Naive thymus-derived CD4-positive, alpha-beta T cell (primary cell): ENCODE measurements around the gene ATF3. TPM values are rescaled to one million over a fixed set of nuclear protein-coding genes. Genes with fewer than 3 reads are reported as not detected.

Experiments used
- ATAC-seq: fragments of 150-1000 bp; cut with Tn5 transposase; 2 replicates; pipeline ENCODE4 v1.10.0; 2021; ENCODE audit warnings: mild to moderate bottlenecking, moderate library complexity
- CTCF ChIA-PET: fragments of 350-600 bp; sonication (Branson Sonifier 250); formaldehyde crosslinking; loops from one replicate; lab custom pipeline; 2021; ENCODE audit warnings: antibody characterized with exemption; lab: Charles Lee
- POLR2A ChIA-PET: fragments of 350-600 bp; sonication (Branson Sonifier 250); formaldehyde crosslinking; loops from one replicate; lab custom pipeline; 2021; ENCODE audit warnings: antibody characterized with exemption, inconsistent platforms; lab: Charles Lee
- DNase-seq, 9 donors: peaks; one replicate each; pipeline versions ENCODE4 v3.0.0 to v3.0.0-alpha.2; 2020 to 2022; ENCODE audit warnings: mixed read lengths in 1 of 9
- H3K27ac ChIP-seq: one replicate; pipeline ENCODE4 v1.7.0; 2013; ENCODE audit warnings: mild to moderate bottlenecking, low read depth, low read length, moderate library complexity
- H3K27me3 ChIP-seq, 2 donors: one replicate each; pipeline ENCODE4 v1.7.0; 2013; ENCODE audit warnings: low read length in 2 of 2, mild to moderate bottlenecking in 2 of 2, moderate library complexity in 2 of 2; ENCODE audit not compliant: control insufficient read depth in 2 of 2, insufficient read depth in 2 of 2
- H3K36me3 ChIP-seq, 3 experiments: 1 replicate in 2 of 3; 2 replicates in 1 of 3; pipeline ENCODE4 v1.7.0; 2013; ENCODE audit warnings: low read length in 3 of 3, mild to moderate bottlenecking in 3 of 3, moderate library complexity in 1 of 3; ENCODE audit not compliant: insufficient read depth in 3 of 3, control insufficient read depth in 2 of 3
- H3K4me1 ChIP-seq, 2 donors: one replicate each; pipeline ENCODE4 v1.7.0; 2013; ENCODE audit warnings: low read length in 2 of 2, mild to moderate bottlenecking in 2 of 2, moderate library complexity in 1 of 2; ENCODE audit not compliant: control insufficient read depth in 2 of 2, insufficient read depth in 2 of 2
- H3K4me3 ChIP-seq: 2 replicates; pipeline ENCODE4 v1.7.0; 2013; ENCODE audit warnings: mild to moderate bottlenecking, low read length
- H3K9me3 ChIP-seq, 3 experiments: 1 replicate in 2 of 3; 2 replicates in 1 of 3; pipeline ENCODE4 v1.7.0; 2013; ENCODE audit warnings: low read length in 3 of 3; ENCODE audit not compliant: control insufficient read depth in 2 of 3
- H3K27ac Mint-ChIP-seq, 9 donors: one replicate each; pipeline ENCODE4 v1.8.0; 2020 to 2022; ENCODE audit warnings: mixed read lengths in 9 of 9, mild to moderate bottlenecking in 8 of 9, moderate library complexity in 5 of 9, inconsistent platforms in 2 of 9
- H3K27me3 Mint-ChIP-seq, 5 donors: one replicate each; pipeline ENCODE4 v1.8.0; 2021 to 2022; ENCODE audit warnings: mixed read lengths in 5 of 5, mild to moderate bottlenecking in 1 of 5
- H3K36me3 Mint-ChIP-seq, 5 donors: one replicate each; pipeline ENCODE4 v1.8.0; 2020 to 2022; ENCODE audit warnings: mixed read lengths in 5 of 5, mild to moderate bottlenecking in 3 of 5, inconsistent platforms in 1 of 5
- H3K4me1 Mint-ChIP-seq, 7 donors: one replicate each; pipeline ENCODE4 v1.8.0; 2020 to 2022; ENCODE audit warnings: mixed read lengths in 7 of 7, mild to moderate bottlenecking in 3 of 7, inconsistent platforms in 1 of 7
- H3K4me3 Mint-ChIP-seq, 10 donors: one replicate each; pipeline ENCODE4 v1.8.0; 2020 to 2022; ENCODE audit warnings: mild to moderate bottlenecking in 10 of 10, mixed read lengths in 10 of 10, moderate library complexity in 6 of 10, inconsistent platforms in 2 of 10
- H3K9me3 Mint-ChIP-seq, 11 donors: one replicate each; pipeline ENCODE4 v1.8.0; 2020 to 2022; ENCODE audit warnings: mixed read lengths in 11 of 11, mild to moderate bottlenecking in 4 of 11, inconsistent platforms in 1 of 11, moderate library complexity in 1 of 11
- intact Hi-C, 2 donors: fragments of 100-400 bp; cut with micrococcal nuclease; formaldehyde crosslinking; loops; one replicate each; pipeline ENCODE4 v1.15.1; 2023
- polyA plus RNA-seq, 2 donors: library from polyadenylated mRNA; unstranded; fragments of 300-500 nt; fragmentation: Illumina TruSeq; gene quantifications; one replicate each; pipeline ENCODE4 v1.2.3, GENCODE V29; 2021
- total RNA-seq, 6 experiments: library from RNA in 5 of 6; stranded (reverse) in 5 of 6; gene quantifications; 1 replicate in 5 of 6; 2 replicates in 1 of 6; pipeline ENCODE4 v1.2.3 and lab custom pipeline; 2021 to 2026

ATF3 gene
- total and polyA plus RNA-seq, 7 experiments from 2014 or later, result 0.57 to 83.4 (median 12.5) TPM; not detected in 2

DNA sequence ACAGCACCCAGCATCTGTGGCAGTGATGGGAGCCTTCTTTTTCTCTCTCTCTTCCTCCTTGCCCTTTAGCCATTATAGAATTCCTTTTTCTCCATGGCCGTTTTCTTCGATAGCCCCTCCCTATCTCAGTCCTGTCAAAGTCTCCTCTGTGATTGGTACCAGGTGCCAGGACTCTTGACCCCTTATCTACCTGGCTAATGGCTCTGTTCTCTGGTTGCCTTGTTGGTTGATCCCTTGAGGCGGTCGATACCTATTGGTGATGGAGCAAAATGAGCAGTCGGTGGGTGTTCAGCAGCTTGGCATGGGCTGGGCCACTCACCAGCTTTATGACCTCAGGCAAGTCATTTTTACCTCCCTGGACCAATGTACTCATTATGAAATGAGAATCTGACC is 2.0 kb downstream of the ATF3 start:
- DNase-seq (no peak), ATAC-seq (no peak)
- Mint-ChIP-seq H3K27me3 (peaks cover 26 to 47% (median 40%) of the 10 kb centered on the region in 5 donors), H3K36me3 (peaks cover 0 to 16% (median 0%) of the 10 kb centered on the region in 5 donors), H3K27ac (peak overlapping the region in 2 of 9 donors; percentile 36 to 63), H3K4me1 (peaks cover 17 to 62% (median 21%) of the 10 kb centered on the region in 7 donors), H3K9me3 (peaks cover 0 to 2% (median 0%) of the 10 kb centered on the region in 11 donors), H3K4me3 (peak overlapping the region in 9 of 10 donors; percentile 8 to 98 (median 90))
- intact Hi-C loops, result loop anchor here in 1 of 2 donors (5.0 kb wide), 1 partner anchor 247 kb away; the partner anchor contains the start of gene FLVCR1
- H3K4me1 ChIP-seq, result peaks cover 17 to 23% of the 10 kb centered on the region in 2 donors
- no peak overlapping the region for H3K4me3 ChIP-seq
- no peaks in the 10 kb centered on the region for H3K36me3 ChIP-seq
- H3K27ac ChIP-seq, result no peak overlapping the region
- POLR2A ChIA-PET, result no interaction called here
- H3K9me3 ChIP-seq, result no peaks in the 10 kb centered on the region
- peaks cover 17 to 26% of the 10 kb centered on the region in 2 donors for H3K27me3 ChIP-seq
- CTCF ChIA-PET, result no interaction called here

DNA sequence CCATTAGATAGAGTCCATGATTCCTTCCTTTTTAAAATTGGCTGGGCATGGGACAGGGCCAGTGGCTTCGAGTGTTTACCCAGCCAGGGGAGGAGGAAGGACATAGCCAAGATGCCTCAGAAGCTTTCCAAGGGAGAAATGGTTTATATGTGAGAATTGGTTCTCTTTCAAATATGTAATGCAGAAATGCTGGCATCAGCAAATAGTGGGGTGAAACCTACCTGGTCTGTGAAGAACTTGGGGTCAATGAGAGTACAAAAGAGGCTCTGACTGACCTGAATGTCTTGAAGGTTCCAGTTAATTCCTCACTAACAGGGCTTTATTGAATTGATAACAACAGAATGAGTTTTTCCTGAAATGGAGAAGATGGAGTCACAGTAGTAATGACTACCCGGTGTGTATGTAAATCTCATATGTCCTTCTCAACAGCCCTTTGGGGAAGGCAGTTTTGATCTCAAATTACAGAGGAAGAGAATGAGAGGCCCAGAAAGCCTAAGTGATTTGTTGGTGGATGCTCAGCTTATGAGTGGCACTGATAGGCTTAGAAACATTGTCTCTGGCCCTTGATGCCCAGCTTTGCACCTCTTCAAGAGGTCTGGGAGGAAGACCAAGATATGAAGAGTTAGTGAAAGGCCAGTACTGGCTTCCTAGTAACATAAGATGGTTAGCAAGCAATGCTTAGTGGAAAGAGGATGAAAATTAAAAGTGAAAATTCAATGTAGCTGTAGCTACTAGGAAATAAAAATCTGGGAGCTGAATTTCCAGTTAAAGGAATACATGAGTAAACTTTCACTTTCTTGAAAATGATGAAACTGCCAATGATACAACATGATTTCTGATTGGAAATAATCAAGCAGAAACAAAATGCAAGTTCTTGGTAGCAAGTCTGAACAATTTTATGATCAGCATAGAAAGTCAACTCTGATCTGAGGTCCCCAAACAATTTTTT is 2.7 kb downstream of the ATF3 start:
- Mint-ChIP-seq H3K27ac (peak overlapping the region in 2 of 9 donors; percentile 36 to 63), H3K36me3 (peaks cover 0 to 22% (median 0%) of the 10 kb centered on the region in 5 donors), H3K4me1 (peaks cover 17 to 55% (median 21%) of the 10 kb centered on the region in 7 donors), H3K4me3 (peak overlapping the region in 8 of 10 donors; percentile 8 to 98 (median 82)), H3K9me3 (peaks cover 0 to 2% (median 0%) of the 10 kb centered on the region in 11 donors), H3K27me3 (peaks cover 19 to 40% (median 33%) of the 10 kb centered on the region in 5 donors)
- Histone ChIP-seq H3K4me1 (peaks cover 17 to 23% of the 10 kb centered on the region in 2 donors), H3K36me3 (no peaks in the 10 kb centered on the region), H3K27ac (no peak overlapping the region), H3K4me3 (no peak overlapping the region), H3K9me3 (no peaks in the 10 kb centered on the region), H3K27me3 (peaks cover 14 to 23% of the 10 kb centered on the region in 2 donors)
- intact Hi-C loops, result loop anchor here in 1 of 2 donors (1.0 to 5.0 kb wide), 2 partner anchors 134 to 246 kb away; partner anchors contain the start of gene FLVCR1
- DNase-seq (no peak), ATAC-seq (no peak)
- CTCF ChIA-PET, result no interaction called here
- POLR2A ChIA-PET, result interaction anchor here (0.6 to 0.9 kb wide), 2 partner anchors 53 to 1007 kb away, joined by 3 to 4 read pairs; no protein-coding TSS in a partner anchor

DNA sequence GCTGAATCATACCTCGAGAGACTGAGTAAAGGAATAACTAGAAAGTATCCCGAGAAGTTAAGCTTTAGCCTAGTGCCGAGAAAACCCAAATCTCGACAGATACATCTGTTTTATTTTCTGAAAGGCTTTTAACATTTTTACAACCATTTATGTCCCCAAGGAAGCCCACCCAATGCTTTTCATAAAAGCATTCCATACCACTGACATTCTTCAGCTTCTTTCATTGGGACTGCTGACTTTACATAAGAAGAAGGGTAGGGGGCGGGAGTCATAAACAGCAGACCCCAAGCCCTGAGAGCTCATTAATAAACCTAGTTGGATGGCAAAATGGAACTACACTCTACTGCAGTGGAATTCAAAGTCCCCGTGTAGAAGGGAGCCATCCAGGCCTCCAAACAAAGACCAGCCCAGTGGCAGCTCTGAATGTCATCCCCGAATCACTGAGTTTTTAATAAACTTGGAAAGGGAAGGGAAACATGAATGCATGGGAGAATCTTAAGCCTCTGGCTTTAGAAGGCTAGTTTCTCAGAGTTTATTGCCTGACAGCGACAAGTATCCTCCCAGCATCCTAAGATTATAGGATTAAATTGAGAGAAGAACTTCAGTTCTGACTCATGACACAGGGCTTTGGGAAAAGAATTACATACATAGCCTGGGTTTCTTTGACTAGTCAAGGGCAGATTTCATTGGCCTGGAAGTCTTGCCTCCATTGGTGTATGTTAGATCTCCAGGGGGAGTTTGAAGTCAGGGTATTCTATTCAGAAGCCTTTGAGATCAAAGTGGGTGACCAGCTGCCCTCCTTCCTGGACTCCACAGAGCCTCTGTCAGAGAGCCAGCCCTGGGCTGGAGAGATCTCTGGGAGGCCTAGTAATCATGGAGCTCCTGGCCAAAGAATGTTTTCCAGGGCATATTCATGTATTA is 3.7 kb downstream of the ATF3 start:
- Histone ChIP-seq H3K27me3 (peaks cover 4 to 15% of the 10 kb centered on the region in 2 donors), H3K4me3 (no peak overlapping the region), H3K27ac (no peak overlapping the region), H3K9me3 (no peaks in the 10 kb centered on the region), H3K4me1 (peaks cover 14% of the 10 kb centered on the region in 2 donors), H3K36me3 (no peaks in the 10 kb centered on the region)
- H3K4me3 Mint-ChIP-seq, result no peak overlapping the region
- H3K4me1 Mint-ChIP-seq, result peaks cover 10 to 48% (median 13%) of the 10 kb centered on the region in 7 donors
- H3K36me3 Mint-ChIP-seq, result peaks cover 0 to 26% (median 0%) of the 10 kb centered on the region in 5 donors
- ChIA-PET CTCF (no interaction called here), POLR2A (interaction anchor here (0.9 kb wide), 1 partner anchor 54 kb away, joined by 3 read pairs; no protein-coding TSS in a partner anchor)
- intact Hi-C loops, result loop anchor here in 1 of 2 donors (5.0 kb wide), 1 partner anchor 245 kb away; the partner anchor contains the start of gene FLVCR1
- H3K27ac Mint-ChIP-seq, result no peak overlapping the region
- H3K9me3 Mint-ChIP-seq, result peaks cover 0 to 2% (median 0%) of the 10 kb centered on the region in 11 donors
- peaks cover 10 to 31% (median 25%) of the 10 kb centered on the region in 5 donors for H3K27me3 Mint-ChIP-seq
- no peak for DNase-seq
- ATAC-seq, result no peak

DNA sequence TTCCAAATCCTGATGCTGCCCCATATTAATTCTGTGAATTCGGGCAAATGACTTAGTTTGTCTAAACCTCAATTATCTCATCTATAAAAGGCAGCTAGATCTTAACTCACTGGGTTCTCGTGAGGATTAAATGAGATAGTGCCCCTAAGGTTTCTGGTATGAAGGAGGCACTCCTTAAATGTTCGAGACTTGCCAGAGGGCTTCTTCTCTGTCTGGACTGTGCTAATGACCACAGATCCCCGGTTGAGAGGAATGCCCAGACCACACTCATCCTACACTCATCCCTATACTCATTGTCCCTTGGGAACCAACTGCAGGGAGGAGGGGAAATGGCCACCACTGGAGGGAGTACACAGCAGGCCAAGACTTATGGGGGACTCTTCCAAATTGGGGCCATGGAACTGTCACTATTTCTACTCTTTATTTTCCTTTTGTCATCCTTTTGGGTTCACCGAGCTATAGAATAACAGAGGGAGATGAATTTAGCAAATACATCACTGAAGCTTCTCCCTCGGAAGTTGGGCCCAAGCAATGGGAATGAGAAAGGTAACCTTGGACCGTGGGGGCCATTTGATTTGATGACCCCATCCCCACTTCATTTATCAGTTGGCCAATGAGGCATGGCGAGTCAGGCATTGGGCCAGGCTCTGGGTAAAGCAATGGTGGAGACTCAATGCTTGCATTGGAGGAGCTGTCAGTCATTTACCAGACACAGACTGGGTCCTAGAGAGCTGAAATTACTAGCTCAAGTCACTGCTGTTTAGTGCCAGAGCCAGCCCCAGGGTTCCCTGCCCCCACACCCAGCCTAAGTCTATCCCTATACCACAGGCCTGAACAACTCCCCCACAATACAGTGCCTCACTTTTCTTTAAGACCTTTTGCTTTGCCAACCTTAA is 5.1 kb downstream of the ATF3 start:
- ChIA-PET POLR2A (no interaction called here), CTCF (no interaction called here)
- Histone ChIP-seq H3K4me1 (peaks cover 5 to 7% of the 10 kb centered on the region in 2 donors), H3K9me3 (no peaks in the 10 kb centered on the region), H3K4me3 (no peak overlapping the region), H3K27me3 (peaks cover 0 to 6% of the 10 kb centered on the region in 2 donors), H3K36me3 (no peaks in the 10 kb centered on the region), H3K27ac (no peak overlapping the region)
- DNase-seq (no peak), ATAC-seq (peak; percentile 13)
- Mint-ChIP-seq H3K9me3 (peaks cover 0 to 2% (median 0%) of the 10 kb centered on the region in 11 donors), H3K4me3 (no peak overlapping the region), H3K27me3 (peaks cover 2 to 25% (median 19%) of the 10 kb centered on the region in 5 donors), H3K27ac (peak overlapping the region in 1 of 9 donors; percentile 29), H3K4me1 (peaks cover 6 to 42% (median 7%) of the 10 kb centered on the region in 7 donors), H3K36me3 (peaks cover 0 to 26% (median 0%) of the 10 kb centered on the region in 5 donors)
- intact Hi-C loops, result loop anchor here in 1 of 2 donors (5.0 kb wide), 1 partner anchor 244 kb away; the partner anchor contains the start of gene FLVCR1

DNA sequence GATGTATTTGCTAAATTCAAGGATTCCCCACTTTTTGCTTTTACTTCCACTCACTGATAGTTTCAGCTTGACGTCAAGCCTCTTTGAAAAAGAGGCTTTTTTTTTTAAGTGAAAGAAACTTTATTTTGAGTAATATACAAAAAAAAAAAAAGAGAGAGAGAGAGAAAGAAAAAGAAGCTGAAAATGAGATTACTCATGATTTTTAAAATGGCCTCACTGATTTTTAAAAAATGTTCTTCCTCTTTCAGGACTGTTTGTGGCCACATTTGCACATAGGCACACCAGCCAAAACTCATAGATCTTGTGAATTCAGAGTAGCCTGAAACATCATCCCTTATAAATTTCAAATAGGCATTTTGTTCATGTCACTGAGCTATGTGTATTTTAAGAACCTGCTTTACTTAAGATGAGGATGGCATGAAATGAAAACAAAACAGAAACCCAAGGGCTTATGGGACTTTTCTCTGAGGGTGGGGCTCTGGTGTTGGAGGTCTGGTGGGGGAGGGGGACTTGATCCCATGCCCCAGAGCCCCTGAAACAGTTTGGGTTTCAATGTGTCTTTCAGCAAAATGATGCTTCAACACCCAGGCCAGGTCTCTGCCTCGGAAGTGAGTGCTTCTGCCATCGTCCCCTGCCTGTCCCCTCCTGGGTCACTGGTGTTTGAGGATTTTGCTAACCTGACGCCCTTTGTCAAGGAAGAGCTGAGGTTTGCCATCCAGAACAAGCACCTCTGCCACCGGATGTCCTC is 6.1 kb downstream of the ATF3 start:
- intact Hi-C loops, result loop anchor here in 1 of 2 donors (5.0 kb wide), 1 partner anchor 243 kb away; the partner anchor contains the start of gene FLVCR1
- Histone ChIP-seq H3K4me3 (no peak overlapping the region), H3K36me3 (no peaks in the 10 kb centered on the region), H3K27ac (no peak overlapping the region), H3K27me3 (peaks cover 0 to 6% of the 10 kb centered on the region in 2 donors), H3K9me3 (no peaks in the 10 kb centered on the region), H3K4me1 (peaks cover 3% of the 10 kb centered on the region in 2 donors)
- peaks cover 5 to 41% (median 6%) of the 10 kb centered on the region in 7 donors for H3K4me1 Mint-ChIP-seq
- CTCF ChIA-PET, result no interaction called here
- peaks cover 2 to 23% (median 19%) of the 10 kb centered on the region in 5 donors for H3K27me3 Mint-ChIP-seq
- peaks cover 0 to 2% (median 0%) of the 10 kb centered on the region in 11 donors for H3K9me3 Mint-ChIP-seq
- ATAC-seq (no peak), DNase-seq (no peak)
- POLR2A ChIA-PET, result no interaction called here
- peak overlapping the region in 1 of 9 donors; percentile 79 for H3K27ac Mint-ChIP-seq
- H3K36me3 Mint-ChIP-seq, result peaks cover 0 to 30% (median 0%) of the 10 kb centered on the region in 5 donors
- peak overlapping the region in 1 of 10 donors; percentile 12 for H3K4me3 Mint-ChIP-seq
